Skeletal muscle tissue (tissue), 4 donors: ENCODE results near the gene EPHA6. TPM values are rescaled to one million over a fixed set of nuclear protein-coding genes. Genes with fewer than 3 reads are reported as not detected.

Experiments
- H3K27ac ChIP-seq: one replicate; pipeline ENCODE4 v1.7.0; 2013; ENCODE audit warnings: mild to moderate bottlenecking, low read depth, low read length, inconsistent platforms
- H3K27me3 ChIP-seq, 3 donors: one replicate each; pipeline ENCODE4 v1.7.0; 2013; ENCODE audit warnings: low read length in 3 of 3; ENCODE audit not compliant: control insufficient read depth in 3 of 3, insufficient read depth in 3 of 3
- H3K36me3 ChIP-seq, 3 donors: one replicate each; pipeline ENCODE4 v1.7.0; 2013; ENCODE audit warnings: low read length in 3 of 3; ENCODE audit not compliant: control insufficient read depth in 3 of 3, insufficient read depth in 3 of 3
- H3K4me1 ChIP-seq, 3 donors: one replicate each; pipeline ENCODE4 v1.7.0; 2013; ENCODE audit warnings: low read length in 3 of 3, mild to moderate bottlenecking in 3 of 3; ENCODE audit not compliant: control insufficient read depth in 3 of 3, insufficient read depth in 3 of 3
- H3K4me3 ChIP-seq, 3 donors: one replicate each; pipeline ENCODE4 v1.7.0; 2013; ENCODE audit warnings: low read length in 3 of 3
- H3K9ac ChIP-seq, 3 donors: one replicate each; pipeline ENCODE4 v1.7.0; 2013; ENCODE audit warnings: low read length in 3 of 3, mild to moderate bottlenecking in 3 of 3, moderate library complexity in 2 of 3, low read depth in 1 of 3
- H3K9me3 ChIP-seq, 3 donors: one replicate each; pipeline ENCODE4 v1.7.0; 2013; ENCODE audit warnings: low read length in 3 of 3; ENCODE audit not compliant: control insufficient read depth in 3 of 3
- total RNA-seq: library from RNA; depleted of rRNA; stranded (reverse); fragments of >200 nt; gene quantifications from one replicate; pipeline ENCODE4 v1.2.3, GENCODE V29; 2014
- donor health status: Osteomylitis.

EPHA6 gene
- total RNA-seq, 1 donor from 2014 or later, result 0.52 TPM

GRCh38 chr3:97764407-97765238 lies 950.2 kb downstream of the EPHA6 start, which contains the start of gene ARL6:
Gene ARL6, plus strand, starts transcription at chr3:97764758. Its CDS starts 3,350 bp downstream, at chr3:97768108.
- H3K4me3 ChIP-seq, result peak within 1 kb of the TSS; percentile 91 to 97 (median 94)
- no peaks in the 10 kb centered on the region for H3K27me3 ChIP-seq
- peaks cover 2 to 10% (median 7%) of the 10 kb centered on the region in 3 donors for H3K4me1 ChIP-seq
- no peaks in the 10 kb centered on the region for H3K9me3 ChIP-seq
- H3K36me3 ChIP-seq, result peaks cover 0 to 2% (median 0%) of the 10 kb centered on the region in 3 donors
- peak within 1 kb of the TSS; percentile 71 to 86 (median 82) for H3K9ac ChIP-seq
- H3K27ac ChIP-seq, result peak within 1 kb of the TSS; percentile 21

- peaks cover 0 to 4% (median 0%) of the 10 kb centered on the region in 3 donors for H3K36me3 ChIP-seq
- H3K9ac ChIP-seq, result peak overlapping the region in 2 of 3 donors; percentile 71 to 86
- peaks cover 2 to 10% (median 7%) of the 10 kb centered on the region in 3 donors for H3K4me1 ChIP-seq
- H3K27me3 ChIP-seq, result no peaks in the 10 kb centered on the region
- no peaks in the 10 kb centered on the region for H3K9me3 ChIP-seq
- H3K4me3 ChIP-seq, result peak overlapping the region in 2 of 3 donors; percentile 91 to 97
- no peak overlapping the region for H3K27ac ChIP-seq
Observed at GRCh38 chr3:97765336-97765735, 950.9 kb downstream of the EPHA6 start.

- Histone ChIP-seq H3K9me3 (no peaks in the 10 kb centered on the region), H3K4me3 (no peak overlapping the region), H3K36me3 (peaks cover 0 to 4% (median 0%) of the 10 kb centered on the region in 3 donors), H3K27ac (no peak overlapping the region), H3K27me3 (no peaks in the 10 kb centered on the region), H3K9ac (no peak overlapping the region), H3K4me1 (no peaks in the 10 kb centered on the region)
Observed at GRCh38 chr3:97772926-97773325, 958.5 kb downstream of the EPHA6 start.

GRCh38 chr3:97778152-97778551 lies 963.8 kb downstream of the EPHA6 start:
- Histone ChIP-seq H3K9me3 (no peaks in the 10 kb centered on the region), H3K27me3 (no peaks in the 10 kb centered on the region), H3K4me1 (no peaks in the 10 kb centered on the region), H3K4me3 (no peak overlapping the region), H3K9ac (no peak overlapping the region), H3K36me3 (no peaks in the 10 kb centered on the region), H3K27ac (no peak overlapping the region)

- Histone ChIP-seq H3K4me3 (no peak overlapping the region), H3K36me3 (peaks cover 0 to 2% (median 0%) of the 10 kb centered on the region in 3 donors), H3K9ac (no peak overlapping the region), H3K4me1 (no peaks in the 10 kb centered on the region), H3K9me3 (no peaks in the 10 kb centered on the region), H3K27ac (no peak overlapping the region), H3K27me3 (no peaks in the 10 kb centered on the region)
Observed at GRCh38 chr3:97793420-97794019, 979.1 kb downstream of the EPHA6 start.

- Histone ChIP-seq H3K27me3 (no peaks in the 10 kb centered on the region), H3K4me3 (no peak overlapping the region), H3K27ac (no peak overlapping the region), H3K9ac (no peak overlapping the region), H3K36me3 (no peaks in the 10 kb centered on the region), H3K4me1 (no peaks in the 10 kb centered on the region), H3K9me3 (no peaks in the 10 kb centered on the region)
Observed at GRCh38 chr3:97795951-97796350, 981.6 kb downstream of the EPHA6 start.
